ENCODE measurements around the gene EPB41L1. TPM values are rescaled to one million over a fixed set of nuclear protein-coding genes. Genes with fewer than 3 reads are reported as not detected.

The EPB41L1 gene
- total RNA-seq, 1 experiment from 2014 or later, result 38.7 TPM

- TF ChIP-seq ATF2 (CRISPR knock-in tag; IDR thresholded peaks at IDR 0.05; ENCODE audit: borderline replicate concordance, low read depth) (no peak; the same call in 1 of the 2 replicates), CREM (CRISPR knock-in tag; IDR thresholded peaks at IDR 0.05) (peak; percentile 69; the same call in 1 of the 2 replicates), E2F1 (CRISPR knock-in tag; IDR thresholded peaks at IDR 0.05) (no peak), ESRRA (CRISPR knock-in tag; IDR thresholded peaks at IDR 0.05; ENCODE audit: borderline replicate concordance) (no peak), ERG (CRISPR knock-in tag; IDR thresholded peaks at IDR 0.05) (no peak), E2F4 (CRISPR knock-in tag; IDR thresholded peaks at IDR 0.05; ENCODE audit: borderline replicate concordance, low read depth) (no peak), ZNF671 (CRISPR knock-in tag; IDR thresholded peaks at IDR 0.05) (no peak), ZNF317 (CRISPR knock-in tag; IDR thresholded peaks at IDR 0.05; ENCODE audit: borderline replicate concordance, low read depth) (no peak), ETV6 (CRISPR knock-in tag; IDR thresholded peaks at IDR 0.05) (no peak), CDX4 (CRISPR knock-in tag; IDR thresholded peaks at IDR 0.05; ENCODE audit: borderline replicate concordance) (no peak), NFATC4 (CRISPR knock-in tag; IDR thresholded peaks at IDR 0.05) (no peak), ZBTB43 (CRISPR knock-in tag; IDR thresholded peaks at IDR 0.05) (peak; percentile 45; the same call in 1 of the 2 replicates), MAX (CRISPR knock-in tag; IDR thresholded peaks at IDR 0.05) (peak; percentile 84), SP1 (CRISPR knock-in tag; conservative IDR thresholded peaks at IDR 0.05) (peak; percentile 78), FOXP4 (CRISPR knock-in tag; IDR thresholded peaks at IDR 0.05) (peak; percentile 53; the same call in 1 of the 2 replicates), FOXJ3 (CRISPR knock-in tag; IDR thresholded peaks at IDR 0.05; ENCODE audit: borderline replicate concordance) (no peak; the same call in 1 of the 2 replicates), E2F5 (CRISPR knock-in tag; IDR thresholded peaks at IDR 0.05) (no peak), IRF2 (CRISPR knock-in tag; IDR thresholded peaks at IDR 0.05; ENCODE audit: borderline replicate concordance, low read depth) (no peak), NR2C2 (CRISPR knock-in tag; IDR thresholded peaks at IDR 0.05) (no peak), ZNF423 (CRISPR knock-in tag; IDR thresholded peaks at IDR 0.05) (no peak), TEAD4 (CRISPR knock-in tag; IDR thresholded peaks at IDR 0.05) (0 out of 2 replicates have a peak, but pooled peaks have one; percentile 60), FOXP1 (CRISPR knock-in tag; IDR thresholded peaks at IDR 0.05; ENCODE audit: borderline replicate concordance) (0 out of 2 replicates have a peak, but pooled peaks have one; percentile 54), OVOL2 (CRISPR knock-in tag; IDR thresholded peaks at IDR 0.05; ENCODE audit: borderline replicate concordance) (no peak)
Observed at GRCh38 chr20:36235892-36236785, 81.6 kb downstream of the EPB41L1 start, which contains the start of gene AAR2 (continued).
